OCI-LY1 (cell line): ENCODE measurements around the gene CMTM2.

Source experiments
- H2AFZ ChIP-seq: fragments of 200-600 bp; sonication (generic), shearing (Covaris generic); 2 replicates; pipeline ENCODE4 v1.6.0; 2014; ENCODE audit warnings: antibody characterized with exemption, mild to moderate bottlenecking, low read length
- H3F3A ChIP-seq: fragments of 200-600 bp; sonication (generic), shearing (Covaris generic); 2 replicates; pipeline ENCODE4 v1.6.0; 2014; ENCODE audit warnings: mild to moderate bottlenecking, antibody characterized with exemption, low read length, moderate library complexity; ENCODE audit not compliant: insufficient read depth
- H3K27ac ChIP-seq: fragments of 200-600 bp; sonication (generic); 2 replicates; pipeline ENCODE4 v1.5.1; 2014; ENCODE audit warnings: low read length, mixed run types, mild to moderate bottlenecking, low read depth; ENCODE audit not compliant: poor library complexity, severe bottlenecking
- H3K27me3 ChIP-seq: fragments of 200-600 bp; sonication (generic); 2 replicates; pipeline ENCODE4 v1.6.0; 2014; ENCODE audit warnings: antibody characterized with exemption, mild to moderate bottlenecking, low read length, moderate library complexity; ENCODE audit not compliant: insufficient read depth
- H3K36me3 ChIP-seq: fragments of 200-600 bp; sonication (generic); 2 replicates; pipeline ENCODE4 v1.6.1; 2014; ENCODE audit warnings: mild to moderate bottlenecking, antibody characterized with exemption, low read length, moderate library complexity, mixed read lengths; ENCODE audit not compliant: insufficient read depth
- H3K4me1 ChIP-seq: fragments of 200-600 bp; sonication (generic); 2 replicates; pipeline ENCODE4 v1.5.1; 2014; ENCODE audit warnings: mild to moderate bottlenecking, low read length, moderate library complexity; ENCODE audit not compliant: insufficient read depth, severe bottlenecking
- H3K4me2 ChIP-seq: fragments of 200-600 bp; sonication (generic), shearing (Covaris generic); 2 replicates; pipeline ENCODE4 v1.6.1; 2014; ENCODE audit warnings: low read length
- H3K4me3 ChIP-seq: fragments of 200-600 bp; sonication (generic); 2 replicates; pipeline ENCODE4 v1.5.1; 2014; ENCODE audit warnings: low read length, low read depth, mild to moderate bottlenecking, mixed read lengths; ENCODE audit not compliant: poor library complexity, severe bottlenecking
- H3K79me2 ChIP-seq: fragments of 200-600 bp; shearing (Covaris generic); 2 replicates; pipeline ENCODE4 v1.6.1; 2016; ENCODE audit warnings: mixed run types, low read length, mixed read lengths; ENCODE audit not compliant: insufficient read depth
- H3K9ac ChIP-seq: fragments of 200-600 bp; sonication (generic), shearing (Covaris generic); 2 replicates; pipeline ENCODE4 v1.6.1; 2014; ENCODE audit warnings: mild to moderate bottlenecking, low read length, mixed read lengths
- H3K9me2 ChIP-seq: fragments of 200-600 bp; sonication (generic), shearing (Covaris generic); 2 replicates; pipeline ENCODE4 v1.6.1; 2014; ENCODE audit warnings: low read depth, mild to moderate bottlenecking, low read length, mixed read lengths
- H3K9me3 ChIP-seq: fragments of 200-600 bp; shearing (Covaris generic); 2 replicates; pipeline ENCODE4 v1.6.1; 2014; ENCODE audit warnings: low read length, mixed read lengths
- H4K20me1 ChIP-seq: fragments of 200-600 bp; sonication (generic), shearing (Covaris generic); 2 replicates; pipeline ENCODE4 v1.6.0; 2016; ENCODE audit warnings: mild to moderate bottlenecking, low read length; ENCODE audit not compliant: insufficient read depth
- EZH2 ChIP-seq: fragments of 200-600 bp; sonication (generic), shearing (Covaris generic); IDR thresholded peaks from 2 replicates; pipeline ENCODE4 v1.8.0; 2017; ENCODE audit warnings: borderline replicate concordance, mixed run types, mild to moderate bottlenecking, antibody characterized with exemption, low read length, moderate library complexity, mixed read lengths
- TF ChIP-seq, protein P1 (sequence below): fragments of 200-600 bp; sonication (generic), shearing (Covaris generic); IDR thresholded peaks from 2 replicates; pipeline ENCODE4 v1.5.1; 2017; ENCODE audit warnings: mild to moderate bottlenecking, antibody characterized with exemption, low read length, moderate library complexity, mixed read lengths

The CMTM2 gene

DNA sequence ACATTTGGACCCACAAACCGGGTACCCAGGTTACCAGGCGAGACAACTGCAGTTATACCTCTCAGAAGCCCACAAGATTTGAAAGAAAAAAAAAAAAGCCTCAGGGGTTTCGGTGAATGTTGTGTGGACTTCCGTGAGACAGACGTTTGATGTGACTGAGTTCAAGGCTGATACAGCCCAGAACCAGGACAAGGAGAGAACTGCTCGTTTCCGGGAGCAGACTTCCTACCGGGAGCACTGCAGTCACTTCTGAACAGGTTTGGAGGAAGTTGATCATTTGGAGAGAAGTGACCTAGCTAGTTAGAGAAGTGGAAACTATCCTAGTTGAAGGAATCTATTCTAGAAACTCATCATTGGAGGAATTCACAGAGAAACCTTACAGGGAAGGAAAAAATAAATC lies 26.0 kb upstream of the CMTM2 start:
- H3K79me2 ChIP-seq: peaks cover 25% of the 10 kb centered on the region
- peak overlapping the region; percentile 82 for H3K4me2 ChIP-seq
- peak overlapping the region; percentile 81 for H3K9ac ChIP-seq

GRCh38 chr16:66554021-66554420 lies 25.2 kb upstream of the CMTM2 start:
- no peaks in the 10 kb centered on the region for H3K9me3 ChIP-seq
- peak overlapping the region; percentile 82 for H3K4me2 ChIP-seq
- no peaks in the 10 kb centered on the region for H3K9me2 ChIP-seq
- no peaks in the 10 kb centered on the region; the same call in 1 of the 2 replicates for H3F3A ChIP-seq
- H3K4me1 ChIP-seq: peaks cover 64% of the 10 kb centered on the region
- no peaks in the 10 kb centered on the region for H4K20me1 ChIP-seq
- TF ChIP-seq, protein P1, sequence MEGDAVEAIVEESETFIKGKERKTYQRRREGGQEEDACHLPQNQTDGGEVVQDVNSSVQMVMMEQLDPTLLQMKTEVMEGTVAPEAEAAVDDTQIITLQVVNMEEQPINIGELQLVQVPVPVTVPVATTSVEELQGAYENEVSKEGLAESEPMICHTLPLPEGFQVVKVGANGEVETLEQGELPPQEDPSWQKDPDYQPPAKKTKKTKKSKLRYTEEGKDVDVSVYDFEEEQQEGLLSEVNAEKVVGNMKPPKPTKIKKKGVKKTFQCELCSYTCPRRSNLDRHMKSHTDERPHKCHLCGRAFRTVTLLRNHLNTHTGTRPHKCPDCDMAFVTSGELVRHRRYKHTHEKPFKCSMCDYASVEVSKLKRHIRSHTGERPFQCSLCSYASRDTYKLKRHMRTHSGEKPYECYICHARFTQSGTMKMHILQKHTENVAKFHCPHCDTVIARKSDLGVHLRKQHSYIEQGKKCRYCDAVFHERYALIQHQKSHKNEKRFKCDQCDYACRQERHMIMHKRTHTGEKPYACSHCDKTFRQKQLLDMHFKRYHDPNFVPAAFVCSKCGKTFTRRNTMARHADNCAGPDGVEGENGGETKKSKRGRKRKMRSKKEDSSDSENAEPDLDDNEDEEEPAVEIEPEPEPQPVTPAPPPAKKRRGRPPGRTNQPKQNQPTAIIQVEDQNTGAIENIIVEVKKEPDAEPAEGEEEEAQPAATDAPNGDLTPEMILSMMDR: no peak
- no peak for TF ChIP-seq EZH2
- H3K79me2 ChIP-seq: peaks cover 25% of the 10 kb centered on the region
- H3K4me3 ChIP-seq: peak overlapping the region; percentile 65
- no peak overlapping the region for H2AFZ ChIP-seq
- H3K36me3 ChIP-seq: peaks cover 29% of the 10 kb centered on the region; the same call in 1 of the 2 replicates
- peak overlapping the region; percentile 81; the same call in 1 of the 2 replicates for H3K9ac ChIP-seq
- no peak overlapping the region for H3K27ac ChIP-seq
- H3K27me3 ChIP-seq: no peaks in the 10 kb centered on the region

More for the DNA sequence above, 26.0 kb upstream of the CMTM2 start:
- Histone ChIP-seq H3K9me2 (no peaks in the 10 kb centered on the region), H3K27ac (peak overlapping the region; percentile 85), H3K4me1 (peaks cover 69% of the 10 kb centered on the region), H4K20me1 (no peaks in the 10 kb centered on the region), H3K9me3 (no peaks in the 10 kb centered on the region), H2AFZ (no peak overlapping the region), H3F3A (no peaks in the 10 kb centered on the region; the same call in 1 of the 2 replicates), H3K27me3 (no peaks in the 10 kb centered on the region), H3K4me3 (peak overlapping the region; percentile 65), H3K36me3 (peaks cover 21% of the 10 kb centered on the region; the same call in 1 of the 2 replicates)
- no peak for TF ChIP-seq EZH2
- TF ChIP-seq, protein P1: no peak

DNA sequence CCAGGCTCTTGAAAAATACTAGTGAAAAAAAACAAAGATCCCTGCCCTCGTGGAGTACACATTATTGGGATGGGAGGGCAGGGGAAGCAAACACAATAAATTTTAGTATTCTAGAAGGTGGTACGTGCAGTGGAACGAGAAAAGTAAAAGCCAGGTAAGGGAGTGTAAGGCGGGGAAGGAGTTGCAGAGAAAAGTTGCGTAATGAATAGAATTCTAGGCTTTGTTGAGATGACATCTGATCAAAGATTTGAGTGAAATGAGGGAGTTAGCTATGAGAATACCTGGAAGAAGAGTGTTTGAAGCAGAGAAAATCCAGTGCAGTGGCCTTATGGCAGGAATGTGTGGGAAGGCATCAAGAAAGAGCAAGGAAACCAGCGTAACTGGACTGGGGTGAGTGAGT lies 24.8 kb upstream of the CMTM2 start:
- Histone ChIP-seq H3K9me2 (no peaks in the 10 kb centered on the region), H3K9ac (no peak overlapping the region), H3K4me1 (peaks cover 60% of the 10 kb centered on the region), H3F3A (no peaks in the 10 kb centered on the region), H3K4me2 (peak overlapping the region; percentile 82; the same call in 1 of the 2 replicates), H3K36me3 (peaks cover 34% of the 10 kb centered on the region; the same call in 1 of the 2 replicates), H4K20me1 (no peaks in the 10 kb centered on the region), H2AFZ (no peak overlapping the region), H3K27me3 (no peaks in the 10 kb centered on the region), H3K27ac (no peak overlapping the region), H3K79me2 (peaks cover 25% of the 10 kb centered on the region), H3K4me3 (peak overlapping the region; percentile 65), H3K9me3 (no peaks in the 10 kb centered on the region)
- TF ChIP-seq EZH2: no peak
- TF ChIP-seq, protein P1: no peak
